Kidney (tissue), 14 donors: ENCODE measurements around the gene SLIT1. TPM values are rescaled to one million over a fixed set of nuclear protein-coding genes. Genes with fewer than 3 reads are reported as not detected.

Source experiments
- DNase-seq, 5 donors: peaks; one replicate each; pipeline ENCODE4 v3.0.0-alpha.2; 2013 to 2020
- FAIRE-seq: peaks from 2 replicates; lab custom pipeline; 2012; peaks lifted over from hg19 to GRCh38; lab: Jason Lieb, UNC
- H3K27ac ChIP-seq, 2 donors: one replicate each; pipeline ENCODE4 v1.7.0; 2013; ENCODE audit warnings: low read depth in 2 of 2, low read length in 2 of 2, inconsistent platforms in 1 of 2
- H3K27me3 ChIP-seq: one replicate; pipeline ENCODE4 v1.7.1; 2013; ENCODE audit warnings: low read length, inconsistent platforms; ENCODE audit not compliant: control insufficient read depth, insufficient read depth
- H3K36me3 ChIP-seq, 3 donors: one replicate each; pipeline versions ENCODE4 v1.7.0 to v1.7.1; 2013; ENCODE audit warnings: low read length in 3 of 3, control low read depth in 1 of 3, inconsistent platforms in 1 of 3; ENCODE audit not compliant: insufficient read depth in 3 of 3, control insufficient read depth in 2 of 3
- H3K4me1 ChIP-seq, 3 donors: one replicate each; pipeline versions ENCODE4 v1.7.0 to v1.7.1; 2013; ENCODE audit warnings: low read length in 3 of 3, inconsistent platforms in 1 of 3, low read depth in 1 of 3; ENCODE audit not compliant: control insufficient read depth in 2 of 3, insufficient read depth in 2 of 3
- H3K4me3 ChIP-seq, 3 donors: one replicate each; pipeline versions ENCODE4 v1.7.0 to v1.8.1; 2013; ENCODE audit warnings: low read length in 3 of 3, control low read depth in 1 of 3, inconsistent platforms in 1 of 3
- H3K9ac ChIP-seq, 3 donors: one replicate each; pipeline versions ENCODE4 v1.7.0 to v1.7.1; 2013; ENCODE audit warnings: low read length in 3 of 3, control low read depth in 1 of 3, inconsistent platforms in 1 of 3
- H3K9me3 ChIP-seq, 3 donors: one replicate each; pipeline versions ENCODE4 v1.7.0 to v1.7.1; 2013; ENCODE audit warnings: low read length in 3 of 3, control low read depth in 1 of 3, inconsistent platforms in 1 of 3; ENCODE audit not compliant: control insufficient read depth in 2 of 3, insufficient read depth in 1 of 3
- intact Hi-C: fragments of 100-400 bp; cut with DNase I; formaldehyde crosslinking; loops from one replicate; pipeline ENCODE4 v1.11.1; 2022
- polyA plus RNA-seq: library from polyadenylated mRNA; stranded (reverse); fragments of 350-450 nt; fragmentation: Illumina TruSeq; extraction: RNeasy Lipid Tissue Mini Kit (QIAGEN cat#74804); gene quantifications from one replicate; pipeline ENCODE4 v1.2.3, GENCODE V29; 2014; ENCODE audit warnings: low read depth, low replicate concordance; ENCODE audit not compliant: insufficient read depth
- total RNA-seq: library from RNA; stranded (reverse); fragmentation: NEBNext Ultra II Directional; extraction: Animal tissue kit (Norgen Biotek cat#: 25700); gene quantifications from one replicate; pipeline ENCODE4 v1.2.1, GENCODE V29; 2021
- TF ChIP-seq, protein P1 (sequence below): IDR thresholded peaks from 3 replicates; pipeline ENCODE4 v1.5.1; 2012; ENCODE audit warnings: mild to moderate bottlenecking, moderate library complexity, borderline replicate concordance; ENCODE audit not compliant: insufficient read depth; ENCODE audit errors: extremely low read depth
- donor health status: control.
- donor health status: control.
- donor health status: control.
- donor health status: control.
- donor health status: control.
- donor health status: DM: yes; HTN: yes; CAD: no.
- donor health status: Normal renal cell carcinoma (clear cell type).

The SLIT1 gene
- total and polyA plus RNA-seq, 2 donors from 2014 or later = 0.06 to 0.35 TPM

DNA sequence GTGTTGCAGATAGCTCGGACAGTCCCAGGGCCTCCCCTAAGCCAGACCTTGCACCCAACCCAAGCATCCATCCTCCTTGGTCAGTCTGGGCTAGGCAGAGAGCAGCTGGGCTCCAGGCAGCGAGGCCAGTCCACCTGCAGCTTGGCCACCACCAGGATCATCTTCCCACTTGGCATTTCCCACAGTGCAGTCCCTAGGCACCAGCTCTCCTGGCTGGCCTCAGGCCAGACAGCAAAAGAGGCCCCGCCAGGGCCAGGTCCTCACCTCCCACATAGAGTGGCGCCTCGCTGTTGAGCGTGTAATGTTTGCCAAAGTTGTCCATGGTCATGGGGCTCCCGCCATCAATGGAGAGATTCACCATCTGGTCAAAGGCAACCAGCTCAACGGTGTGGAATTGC lies 182.0 kb downstream of the SLIT1 start:
- TF ChIP-seq, protein P1, sequence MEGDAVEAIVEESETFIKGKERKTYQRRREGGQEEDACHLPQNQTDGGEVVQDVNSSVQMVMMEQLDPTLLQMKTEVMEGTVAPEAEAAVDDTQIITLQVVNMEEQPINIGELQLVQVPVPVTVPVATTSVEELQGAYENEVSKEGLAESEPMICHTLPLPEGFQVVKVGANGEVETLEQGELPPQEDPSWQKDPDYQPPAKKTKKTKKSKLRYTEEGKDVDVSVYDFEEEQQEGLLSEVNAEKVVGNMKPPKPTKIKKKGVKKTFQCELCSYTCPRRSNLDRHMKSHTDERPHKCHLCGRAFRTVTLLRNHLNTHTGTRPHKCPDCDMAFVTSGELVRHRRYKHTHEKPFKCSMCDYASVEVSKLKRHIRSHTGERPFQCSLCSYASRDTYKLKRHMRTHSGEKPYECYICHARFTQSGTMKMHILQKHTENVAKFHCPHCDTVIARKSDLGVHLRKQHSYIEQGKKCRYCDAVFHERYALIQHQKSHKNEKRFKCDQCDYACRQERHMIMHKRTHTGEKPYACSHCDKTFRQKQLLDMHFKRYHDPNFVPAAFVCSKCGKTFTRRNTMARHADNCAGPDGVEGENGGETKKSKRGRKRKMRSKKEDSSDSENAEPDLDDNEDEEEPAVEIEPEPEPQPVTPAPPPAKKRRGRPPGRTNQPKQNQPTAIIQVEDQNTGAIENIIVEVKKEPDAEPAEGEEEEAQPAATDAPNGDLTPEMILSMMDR = no peak
- H3K27me3 ChIP-seq = no peaks in the 10 kb centered on the region
- H3K4me1 ChIP-seq = no peaks in the 10 kb centered on the region
- H3K36me3 ChIP-seq = no peaks in the 10 kb centered on the region
- H3K27ac ChIP-seq = no peak overlapping the region
- FAIRE-seq (no peak), DNase-seq (peak in 1 of 5 donors; percentile 61)
- H3K9ac ChIP-seq = no peak overlapping the region
- peaks cover 0 to 5% (median 0%) of the 10 kb centered on the region in 3 donors for H3K9me3 ChIP-seq
- H3K4me3 ChIP-seq = no peak overlapping the region
- intact Hi-C loops = no loop called here

DNA sequence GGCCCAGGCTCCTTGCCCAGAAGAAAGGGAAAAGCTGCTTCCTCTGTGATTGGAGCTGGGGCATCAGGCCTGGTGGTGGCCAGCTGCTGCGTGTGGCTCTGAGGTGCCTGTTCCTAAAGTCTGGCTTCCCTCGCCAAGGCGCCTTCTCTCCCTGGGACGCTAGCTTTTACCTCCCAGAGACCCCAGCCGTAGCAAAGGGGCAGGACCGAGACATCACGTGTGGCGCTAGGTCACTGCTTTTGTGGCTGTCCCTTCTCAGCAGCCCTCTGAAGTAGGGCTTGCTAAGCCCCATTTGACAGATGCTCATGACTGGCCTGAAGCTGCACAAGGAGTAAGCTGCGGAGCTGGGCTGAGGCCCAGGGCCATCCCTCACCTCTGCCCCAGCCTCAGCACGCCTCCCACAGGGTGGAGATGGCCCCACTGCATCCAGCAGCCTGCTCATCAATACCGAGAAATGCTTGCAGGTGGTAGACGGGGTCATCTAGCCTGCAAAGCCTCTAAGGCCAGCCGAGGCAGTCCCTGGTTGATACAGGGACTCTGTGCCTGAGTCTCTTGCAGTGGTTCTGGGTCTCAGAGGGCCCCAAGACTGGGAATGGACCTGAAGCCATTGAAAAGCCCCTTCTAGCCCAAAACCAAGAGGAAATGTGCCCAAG lies 182.5 kb downstream of the SLIT1 start:
- Histone ChIP-seq H3K36me3 (no peaks in the 10 kb centered on the region), H3K4me3 (no peak overlapping the region), H3K4me1 (no peaks in the 10 kb centered on the region), H3K27me3 (no peaks in the 10 kb centered on the region), H3K27ac (no peak overlapping the region), H3K9ac (no peak overlapping the region), H3K9me3 (peaks cover 0 to 5% (median 0%) of the 10 kb centered on the region in 3 donors)
- TF ChIP-seq, protein P1 = no peak
- FAIRE-seq = no peak
- no peak for DNase-seq
- intact Hi-C loops = no loop called here

DNA sequence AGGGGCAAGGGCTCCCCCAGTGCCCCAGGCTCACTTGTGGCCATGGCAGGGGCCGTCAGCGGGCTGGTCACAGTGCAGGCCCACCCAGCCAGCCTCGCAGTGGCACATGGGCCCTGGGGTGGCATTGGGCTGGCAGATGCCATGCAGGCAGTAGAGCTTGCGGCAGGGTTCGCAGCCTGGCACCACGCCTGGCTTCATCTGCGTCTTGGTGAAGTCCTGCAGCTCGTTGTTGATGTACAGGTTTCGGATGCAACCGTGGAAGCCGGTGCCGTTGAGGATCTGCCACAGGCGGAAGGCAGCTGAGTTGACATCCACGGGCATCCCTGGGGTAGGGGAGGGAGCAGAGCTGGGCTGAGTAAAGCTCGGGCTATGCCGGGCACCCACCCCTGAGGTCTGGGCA lies 183.1 kb downstream of the SLIT1 start:
- Histone ChIP-seq H3K9ac (no peak overlapping the region), H3K4me1 (no peaks in the 10 kb centered on the region), H3K9me3 (peaks cover 0 to 3% (median 0%) of the 10 kb centered on the region in 3 donors), H3K27me3 (no peaks in the 10 kb centered on the region), H3K36me3 (no peaks in the 10 kb centered on the region), H3K4me3 (no peak overlapping the region), H3K27ac (no peak overlapping the region)
- intact Hi-C loops = no loop called here
- FAIRE-seq (no peak), DNase-seq (peak in 1 of 5 donors; percentile 60)
- TF ChIP-seq, protein P1 = no peak
